Dendritic cell treated with granulocyte-macrophage colony-stimulating factor and Interleukin-4, amounts not matched to agents 40 ng/mL and 50 ng/mL, for 4 days (primary cell): Measurements from ENCODE around the gene CCDC13.

Experiments used
- H3K27ac Mint-ChIP-seq: one replicate; pipeline ENCODE4 v1.8.0; 2022; ENCODE audit warnings: mild to moderate bottlenecking, mixed read lengths
- H3K27me3 Mint-ChIP-seq: one replicate; pipeline ENCODE4 v1.8.0; 2022; ENCODE audit warnings: mild to moderate bottlenecking, mixed read lengths
- H3K36me3 Mint-ChIP-seq: one replicate; pipeline ENCODE4 v1.8.0; 2022; ENCODE audit warnings: low read depth, mixed read lengths
- H3K4me1 Mint-ChIP-seq: one replicate; pipeline ENCODE4 v1.8.0; 2022; ENCODE audit warnings: low read depth, mixed read lengths
- H3K4me3 Mint-ChIP-seq: one replicate; pipeline ENCODE4 v1.8.0; 2022; ENCODE audit warnings: mild to moderate bottlenecking, moderate library complexity, mixed read lengths
- H3K9me3 Mint-ChIP-seq: one replicate; pipeline ENCODE4 v1.8.0; 2022; ENCODE audit warnings: mixed read lengths
- intact Hi-C: fragments of 100-400 bp; cut with micrococcal nuclease; formaldehyde crosslinking; loops from one replicate; pipeline ENCODE4 v1.15.0; 2022

Gene CCDC13

DNA sequence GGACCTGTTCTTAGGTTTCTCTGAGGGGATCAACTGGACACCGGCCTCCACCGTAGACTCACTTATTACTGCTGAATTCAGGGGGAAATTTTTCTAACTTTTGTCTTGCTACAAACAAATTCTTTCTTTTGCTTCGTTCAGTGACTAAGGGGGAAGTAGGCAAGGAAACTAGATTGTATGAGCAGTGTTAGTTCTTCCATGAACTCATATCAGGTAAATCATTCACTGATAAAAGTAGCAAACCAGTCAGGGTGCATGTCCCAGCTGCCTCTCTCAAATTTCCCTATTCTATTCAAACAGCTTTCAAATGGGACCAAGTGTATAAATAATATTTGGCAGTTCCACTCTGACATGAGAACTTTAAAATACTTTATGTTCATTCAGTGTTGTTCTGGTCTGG, 7.3 kb upstream of the CCDC13 start:
- Mint-ChIP-seq H3K27ac (no peak overlapping the region), H3K4me3 (no peak overlapping the region), H3K27me3 (no peaks in the 10 kb centered on the region), H3K4me1 (peaks cover 10% of the 10 kb centered on the region), H3K9me3 (no peaks in the 10 kb centered on the region), H3K36me3 (peaks cover 40% of the 10 kb centered on the region)
- intact Hi-C loops: loop anchor here (1.0 to 2.0 kb wide), 3 partner anchors 50 to 101 kb away; no protein-coding TSS in a partner anchor

DNA sequence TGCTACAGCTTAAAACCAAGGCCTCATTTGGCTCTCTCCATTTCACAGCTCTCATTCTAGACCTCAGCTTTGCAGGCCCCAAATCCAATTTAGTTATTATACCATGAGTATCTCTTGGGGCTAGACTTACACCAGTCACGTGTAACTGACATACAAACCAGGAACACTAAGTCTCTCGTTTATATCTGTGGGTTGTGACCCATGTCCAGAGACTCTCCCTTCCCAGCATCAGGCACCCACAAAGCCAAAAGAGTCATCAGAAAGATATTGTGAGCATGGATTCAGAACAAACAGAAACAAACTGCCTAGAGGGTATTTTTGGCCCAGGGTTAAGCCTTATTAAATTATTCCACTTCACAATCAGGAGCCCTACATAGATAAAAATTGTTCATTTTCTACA, 5.6 kb upstream of the CCDC13 start:
- Mint-ChIP-seq H3K27ac (no peak overlapping the region), H3K4me1 (peaks cover 9% of the 10 kb centered on the region), H3K27me3 (no peaks in the 10 kb centered on the region), H3K9me3 (no peaks in the 10 kb centered on the region), H3K4me3 (no peak overlapping the region), H3K36me3 (peaks cover 34% of the 10 kb centered on the region)
- intact Hi-C loops: no loop called here

DNA sequence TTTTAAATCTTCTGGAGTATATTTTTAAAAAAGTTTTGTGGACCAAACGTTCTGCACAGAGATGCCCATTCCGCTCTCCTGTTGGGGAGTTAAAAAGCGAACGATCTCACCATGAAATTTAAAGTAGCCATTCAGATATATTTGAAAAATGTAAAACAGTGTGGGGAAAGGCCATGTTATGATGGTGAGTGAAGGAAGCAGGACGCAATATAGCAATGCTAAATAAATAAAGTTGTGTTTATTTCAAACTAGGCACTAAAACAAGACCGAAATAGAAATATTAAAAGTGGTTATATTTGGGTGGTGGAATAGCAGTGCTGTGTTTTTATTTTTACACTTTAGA, 327 bp upstream of the CCDC13 start:
- Mint-ChIP-seq H3K4me1 (peaks cover 19% of the 10 kb centered on the region), H3K4me3 (peak overlapping the region; percentile 84), H3K27me3 (no peaks in the 10 kb centered on the region), H3K36me3 (peaks cover 7% of the 10 kb centered on the region), H3K9me3 (peaks cover 12% of the 10 kb centered on the region), H3K27ac (peak overlapping the region; percentile 99)
- intact Hi-C loops: no loop called here

DNA sequence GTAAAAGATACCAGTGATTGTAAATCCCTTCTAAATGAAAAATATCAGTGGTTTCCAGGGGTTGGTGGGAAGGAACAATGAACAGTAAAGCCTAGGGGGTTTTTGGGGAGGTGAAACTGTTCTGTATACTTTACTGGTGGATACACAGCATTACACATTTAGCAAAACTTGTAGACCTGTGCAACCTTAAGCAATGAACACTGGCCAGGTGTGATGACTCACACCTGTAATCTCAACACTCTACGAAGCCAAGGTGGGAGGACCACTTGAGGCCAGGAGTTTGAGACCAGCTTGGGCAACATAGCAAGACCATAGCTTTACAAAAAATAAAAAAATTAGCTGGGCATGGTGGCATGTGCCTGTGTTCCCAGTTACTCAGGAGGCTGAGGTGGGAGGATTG, 1.8 kb downstream of the CCDC13 start:
- Mint-ChIP-seq H3K4me1 (peaks cover 26% of the 10 kb centered on the region), H3K27ac (no peak overlapping the region), H3K4me3 (no peak overlapping the region), H3K27me3 (no peaks in the 10 kb centered on the region), H3K36me3 (peaks cover 7% of the 10 kb centered on the region), H3K9me3 (peaks cover 12% of the 10 kb centered on the region)
- intact Hi-C loops: no loop called here

DNA sequence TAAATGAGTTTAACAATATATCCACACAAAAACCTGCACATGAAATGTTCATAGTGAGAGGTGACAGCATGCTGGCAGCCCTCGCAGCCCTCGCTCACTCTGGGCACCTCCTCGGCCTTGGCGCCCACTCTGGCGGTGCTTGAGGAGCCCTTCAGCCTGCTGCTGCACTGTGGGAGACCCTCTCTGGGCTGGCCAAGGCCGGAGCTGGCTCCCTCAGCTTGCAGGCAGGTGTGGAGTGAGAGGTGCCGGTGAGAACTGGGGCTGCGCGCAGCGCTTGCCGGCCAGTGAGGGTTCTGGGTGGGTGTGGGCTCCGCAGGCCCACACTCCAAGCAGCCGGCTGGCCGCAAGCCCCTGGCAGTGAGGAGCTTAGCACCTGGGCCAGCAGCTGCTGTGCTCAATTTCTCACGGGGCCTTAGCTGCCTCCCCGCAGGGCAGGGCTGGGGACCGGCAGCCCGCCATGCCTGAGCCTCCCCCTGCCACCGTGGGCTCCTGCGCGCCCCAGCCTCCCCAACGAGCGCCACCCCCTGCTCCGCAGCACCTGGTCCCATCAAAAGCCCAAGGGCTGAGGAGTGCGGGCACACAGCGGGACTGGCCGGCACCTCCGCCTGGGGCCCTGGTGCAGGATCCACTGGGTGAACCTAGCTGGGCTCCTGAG, 3.4 kb downstream of the CCDC13 start:
- Mint-ChIP-seq H3K4me3 (no peak overlapping the region), H3K9me3 (peaks cover 12% of the 10 kb centered on the region), H3K4me1 (peaks cover 43% of the 10 kb centered on the region), H3K27me3 (no peaks in the 10 kb centered on the region), H3K36me3 (peaks cover 7% of the 10 kb centered on the region), H3K27ac (no peak overlapping the region)
- intact Hi-C loops: no loop called here

DNA sequence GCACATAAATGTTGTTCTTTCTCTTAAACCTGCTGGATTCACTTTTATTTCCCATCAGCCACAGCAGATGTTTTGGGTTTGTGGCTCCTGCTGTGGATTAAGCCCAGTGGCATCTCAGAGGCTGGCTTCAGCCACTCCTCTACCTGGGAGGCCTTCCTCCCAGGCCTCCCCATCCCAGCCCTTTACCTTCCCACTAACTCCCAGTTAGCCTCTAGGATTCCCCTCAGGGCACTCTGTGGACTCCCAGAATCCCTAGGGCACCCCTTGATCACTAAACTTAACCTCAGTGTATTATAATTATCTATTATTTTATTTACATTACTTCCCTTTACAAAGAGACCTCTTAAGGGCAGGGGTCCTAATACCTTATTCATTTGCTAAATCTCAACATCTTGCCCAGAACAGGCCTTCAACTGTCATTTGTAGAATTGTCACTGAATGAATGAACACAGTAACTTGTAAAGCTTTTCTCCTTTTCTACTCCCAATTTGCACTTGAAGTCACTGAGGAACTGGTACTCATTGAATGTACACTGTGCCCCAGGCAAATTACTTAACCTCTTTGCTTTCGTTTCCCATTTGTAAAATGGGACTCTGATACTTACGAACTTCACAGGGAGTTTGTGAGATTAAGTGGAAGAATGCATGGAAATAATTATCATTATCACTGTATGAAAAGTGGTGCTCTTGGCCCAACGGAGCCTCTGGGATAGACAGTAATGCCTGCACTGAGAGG, 8.3 kb downstream of the CCDC13 start:
- H3K4me3 Mint-ChIP-seq: no peak overlapping the region
- H3K27me3 Mint-ChIP-seq: no peaks in the 10 kb centered on the region
- intact Hi-C loops: no loop called here
- H3K4me1 Mint-ChIP-seq: peaks cover 61% of the 10 kb centered on the region
- H3K36me3 Mint-ChIP-seq: no peaks in the 10 kb centered on the region
- no peaks in the 10 kb centered on the region for H3K9me3 Mint-ChIP-seq
- peak overlapping the region; percentile 78 for H3K27ac Mint-ChIP-seq

- Mint-ChIP-seq H3K27ac (peak overlapping the region; percentile 78), H3K36me3 (no peaks in the 10 kb centered on the region), H3K9me3 (no peaks in the 10 kb centered on the region), H3K27me3 (no peaks in the 10 kb centered on the region), H3K4me1 (peaks cover 61% of the 10 kb centered on the region), H3K4me3 (no peak overlapping the region)
- intact Hi-C loops: no loop called here
These were observed 8.9 kb downstream of the CCDC13 start for GRCh38 chr3:42764115-42764514.

DNA sequence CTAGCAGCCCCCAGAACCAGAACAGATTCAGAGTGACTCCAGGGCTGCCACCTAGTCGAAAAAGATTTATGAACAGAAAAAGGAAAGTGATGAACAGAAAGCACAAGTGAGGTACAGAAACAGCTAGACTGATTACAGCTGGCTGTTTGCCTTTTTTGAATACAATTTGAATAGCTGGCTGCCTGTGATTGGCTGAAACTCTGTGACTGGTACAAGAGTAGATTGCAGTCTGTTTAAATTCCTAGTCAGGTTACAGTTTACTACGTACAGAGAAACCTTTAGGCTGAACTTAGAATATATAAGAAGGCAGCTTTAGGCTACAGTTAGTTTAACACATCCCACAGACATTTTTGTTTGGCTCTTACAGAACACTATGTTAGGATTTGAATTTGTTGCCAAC, 10.0 kb downstream of the CCDC13 start:
- H3K4me1 Mint-ChIP-seq: peaks cover 64% of the 10 kb centered on the region
- peak overlapping the region; percentile 74 for H3K27ac Mint-ChIP-seq
- H3K9me3 Mint-ChIP-seq: no peaks in the 10 kb centered on the region
- intact Hi-C loops: no loop called here
- no peaks in the 10 kb centered on the region for H3K36me3 Mint-ChIP-seq
- H3K27me3 Mint-ChIP-seq: no peaks in the 10 kb centered on the region
- H3K4me3 Mint-ChIP-seq: no peak overlapping the region

DNA sequence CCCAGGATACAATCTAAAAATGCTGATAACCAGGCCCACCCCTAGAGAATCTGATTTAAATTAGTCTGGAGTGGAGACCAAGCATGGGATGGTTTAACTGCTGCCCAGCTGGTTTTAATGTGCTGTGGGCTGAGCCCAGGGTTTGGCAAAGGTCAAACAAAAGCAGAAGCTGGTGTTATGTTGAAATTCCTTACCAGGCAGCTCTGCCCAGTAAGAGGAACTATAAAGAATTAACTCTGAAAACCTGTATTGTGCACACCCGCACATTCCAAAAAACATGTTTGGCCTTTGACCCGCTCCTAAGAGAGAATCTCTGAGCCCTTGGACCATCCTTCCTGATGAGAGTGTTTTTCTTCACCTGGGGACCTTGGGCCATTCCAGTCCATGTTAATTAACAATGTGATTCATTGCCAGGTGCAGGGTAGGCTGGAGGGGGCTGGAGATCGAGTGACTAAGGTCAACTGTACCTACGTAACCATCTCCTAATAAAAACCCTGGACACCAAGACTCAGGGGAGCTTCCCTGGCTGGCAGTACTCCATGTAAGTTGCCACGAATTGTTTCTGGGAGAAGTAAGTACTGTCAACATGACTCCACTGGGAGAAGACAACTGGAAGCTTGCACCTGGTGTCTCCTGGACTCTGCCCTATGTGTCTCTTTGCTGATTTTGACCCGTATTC, 10.9 kb downstream of the CCDC13 start:
- Mint-ChIP-seq H3K9me3 (no peaks in the 10 kb centered on the region), H3K36me3 (no peaks in the 10 kb centered on the region), H3K27ac (peak overlapping the region; percentile 74), H3K27me3 (no peaks in the 10 kb centered on the region), H3K4me1 (peaks cover 66% of the 10 kb centered on the region), H3K4me3 (peak overlapping the region; percentile 2)
- intact Hi-C loops: no loop called here

GRCh38 chr3:42758126-42758525, 14.9 kb downstream of the CCDC13 start:
- Mint-ChIP-seq H3K27ac (no peak overlapping the region), H3K27me3 (no peaks in the 10 kb centered on the region), H3K4me3 (no peak overlapping the region), H3K4me1 (peaks cover 44% of the 10 kb centered on the region), H3K9me3 (no peaks in the 10 kb centered on the region), H3K36me3 (no peaks in the 10 kb centered on the region)
- intact Hi-C loops: no loop called here

DNA sequence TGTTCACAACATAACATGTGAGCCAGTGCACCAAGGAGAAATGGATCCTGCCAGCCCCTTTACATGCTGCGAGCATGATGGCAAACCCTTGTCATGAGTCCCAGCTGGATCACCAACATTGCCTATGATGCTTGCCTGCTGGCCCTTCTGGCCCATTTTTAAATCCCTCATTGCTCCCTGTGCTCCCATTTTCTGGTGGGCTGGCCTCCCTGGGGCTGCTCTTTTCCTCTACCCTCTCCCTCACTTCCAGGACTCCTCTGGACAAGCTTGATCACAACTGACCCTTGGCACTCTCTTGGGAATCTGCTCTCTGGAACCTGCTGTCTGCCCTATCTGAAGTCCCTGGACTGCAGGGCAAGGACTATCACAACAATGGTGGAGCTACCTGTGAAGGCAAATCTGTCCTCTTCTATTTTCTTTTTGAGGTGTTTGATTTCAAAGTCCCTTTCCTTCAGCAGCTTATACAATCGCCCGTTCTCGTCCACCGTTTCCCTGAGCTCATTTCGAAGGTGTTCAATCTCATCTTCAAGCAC, 16.3 kb downstream of the CCDC13 start:
- Mint-ChIP-seq H3K27ac (peak overlapping the region; percentile 36), H3K4me1 (peaks cover 32% of the 10 kb centered on the region), H3K9me3 (no peaks in the 10 kb centered on the region), H3K36me3 (no peaks in the 10 kb centered on the region), H3K27me3 (no peaks in the 10 kb centered on the region), H3K4me3 (no peak overlapping the region)
- intact Hi-C loops: no loop called here

- H3K27ac Mint-ChIP-seq: peak overlapping the region; percentile 28
- H3K4me3 Mint-ChIP-seq: no peak overlapping the region
- no peaks in the 10 kb centered on the region for H3K27me3 Mint-ChIP-seq
- intact Hi-C loops: no loop called here
- no peaks in the 10 kb centered on the region for H3K9me3 Mint-ChIP-seq
- peaks cover 24% of the 10 kb centered on the region for H3K4me1 Mint-ChIP-seq
- no peaks in the 10 kb centered on the region for H3K36me3 Mint-ChIP-seq
These were observed 17.1 kb downstream of the CCDC13 start for GRCh38 chr3:42755681-42756578.

DNA sequence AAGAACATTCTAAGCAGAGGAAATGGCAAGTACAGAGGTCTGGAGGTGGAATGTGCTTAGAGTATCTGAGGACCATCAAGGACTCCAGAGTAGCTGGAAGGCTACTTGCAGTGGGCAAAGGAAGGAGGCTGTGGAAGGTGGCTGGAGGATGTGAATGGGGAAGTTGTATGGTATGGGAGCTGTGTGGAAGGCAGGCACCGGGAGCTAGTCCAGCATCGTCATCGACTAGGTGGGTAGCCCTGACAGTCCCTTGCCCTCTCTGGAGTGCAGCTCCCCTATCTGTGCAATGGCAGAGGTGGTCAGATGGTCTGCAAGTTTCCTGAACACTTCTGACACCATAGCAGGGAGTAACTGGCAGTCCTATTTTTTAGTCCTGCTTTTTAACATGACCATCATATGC, 19.3 kb downstream of the CCDC13 start:
- intact Hi-C loops: no loop called here
- H3K27me3 Mint-ChIP-seq: no peaks in the 10 kb centered on the region
- H3K4me1 Mint-ChIP-seq: peaks cover 34% of the 10 kb centered on the region
- no peak overlapping the region for H3K4me3 Mint-ChIP-seq
- no peaks in the 10 kb centered on the region for H3K36me3 Mint-ChIP-seq
- no peaks in the 10 kb centered on the region for H3K9me3 Mint-ChIP-seq
- no peak overlapping the region for H3K27ac Mint-ChIP-seq
